AML-193 (cell line): Measurements from ENCODE around the gene BHLHE23.
A peak's percentile ranks its signal among the peaks of the same experiment; 100 is the strongest.

Experiments
- DNase-seq, 2 experiments: peaks; one replicate each; lab custom pipeline; 2025; lab: John Stamatoyannopoulos, UW

BHLHE23 gene

GRCh38 chr20:62971950-62972844 lies 34.6 kb downstream of the BHLHE23 start:
- peak; percentile 66 to 80 for DNase-seq

- no peak for DNase-seq
These were observed 35.4 kb downstream of the BHLHE23 start for GRCh38 chr20:62971211-62971949.

GRCh38 chr20:62970307-62971210 lies 36.2 kb downstream of the BHLHE23 start:
- DNase-seq = no peak

GRCh38 chr20:62969939-62970306 lies 36.8 kb downstream of the BHLHE23 start:
- DNase-seq = no peak

GRCh38 chr20:62969179-62969760 lies 37.5 kb downstream of the BHLHE23 start:
- no peak for DNase-seq

- DNase-seq = no peak
These were observed 38.2 kb downstream of the BHLHE23 start for GRCh38 chr20:62968378-62969178.

- DNase-seq = no peak
These were observed 39.0 kb downstream of the BHLHE23 start for GRCh38 chr20:62967628-62968351.

GRCh38 chr20:62967149-62967501 lies 39.6 kb downstream of the BHLHE23 start:
- no peak for DNase-seq

GRCh38 chr20:62966212-62967148 lies 40.3 kb downstream of the BHLHE23 start:
- no peak for DNase-seq

- DNase-seq = no peak
These were observed 41.4 kb downstream of the BHLHE23 start for GRCh38 chr20:62965363-62965771.

GRCh38 chr20:62964700-62965099 lies 42.1 kb downstream of the BHLHE23 start:
- DNase-seq = no peak

GRCh38 chr20:62963614-62964397 lies 43.0 kb downstream of the BHLHE23 start:
- no peak for DNase-seq

GRCh38 chr20:62962891-62963613 lies 43.7 kb downstream of the BHLHE23 start:
- DNase-seq = no peak

- DNase-seq = no peak
These were observed 44.4 kb downstream of the BHLHE23 start for GRCh38 chr20:62962221-62962879.

GRCh38 chr20:62961799-62962198 lies 45.0 kb downstream of the BHLHE23 start:
- no peak for DNase-seq

GRCh38 chr20:62961310-62961783 lies 45.4 kb downstream of the BHLHE23 start:
- DNase-seq = no peak
